ELF-1 (cell line): ENCODE data around the gene TCEA3.

Experiments
- DNase-seq: peaks from one replicate; pipeline ENCODE4 v3.0.0-alpha.2; 2016; ENCODE audit warnings: low read depth, low spot score

Gene TCEA3

GRCh38 chr1:23446661-23447310 lies 22.2 kb upstream of the TCEA3 start:
- DNase-seq = no peak

- DNase-seq = no peak
These were observed 20.2 kb upstream of the TCEA3 start for GRCh38 chr1:23444596-23445390.

DNA sequence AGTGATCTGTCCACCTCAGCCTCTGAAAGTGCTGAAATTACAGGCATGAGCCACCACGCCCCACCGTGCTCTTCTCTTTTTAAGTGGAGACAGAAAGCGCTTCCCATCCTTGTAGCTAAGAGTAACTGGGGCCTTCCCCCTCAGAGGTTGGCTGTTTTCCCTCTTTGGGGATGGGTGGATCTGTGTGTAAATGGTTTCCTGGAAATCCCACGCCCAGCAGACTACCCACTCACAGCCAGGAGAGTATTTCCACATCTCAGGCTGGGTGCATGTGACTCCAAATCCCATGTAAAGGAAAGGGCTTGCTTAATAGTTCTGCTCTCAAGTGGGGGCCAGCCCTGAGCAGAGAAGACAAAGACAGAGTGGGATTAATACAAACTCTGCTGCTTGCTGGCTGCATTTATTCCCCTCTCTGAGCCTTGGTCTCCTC lies 19.6 kb upstream of the TCEA3 start:
- DNase-seq = no peak

DNA sequence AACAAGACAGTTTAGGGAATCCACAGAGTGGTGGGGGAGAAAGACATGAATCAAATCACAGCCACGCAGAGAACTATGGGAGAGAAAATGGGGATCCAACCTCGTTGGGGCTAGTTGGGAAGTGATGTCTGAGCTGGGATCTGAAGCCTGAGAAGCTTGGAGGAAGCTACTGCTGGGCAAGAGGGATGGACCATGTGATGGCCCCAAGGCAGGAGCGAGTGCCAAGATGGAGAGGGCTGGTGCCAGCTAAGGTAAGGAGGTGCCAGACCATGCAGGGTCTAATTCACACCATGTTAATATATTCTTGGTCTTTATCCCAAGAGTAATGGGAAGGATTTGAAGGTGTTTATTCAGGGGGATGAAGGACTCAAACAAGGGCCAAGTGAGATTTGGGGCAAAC lies 18.2 kb upstream of the TCEA3 start:
- no peak for DNase-seq

- DNase-seq = no peak
These were observed 17.0 kb upstream of the TCEA3 start for GRCh38 chr1:23441446-23442148.

DNA sequence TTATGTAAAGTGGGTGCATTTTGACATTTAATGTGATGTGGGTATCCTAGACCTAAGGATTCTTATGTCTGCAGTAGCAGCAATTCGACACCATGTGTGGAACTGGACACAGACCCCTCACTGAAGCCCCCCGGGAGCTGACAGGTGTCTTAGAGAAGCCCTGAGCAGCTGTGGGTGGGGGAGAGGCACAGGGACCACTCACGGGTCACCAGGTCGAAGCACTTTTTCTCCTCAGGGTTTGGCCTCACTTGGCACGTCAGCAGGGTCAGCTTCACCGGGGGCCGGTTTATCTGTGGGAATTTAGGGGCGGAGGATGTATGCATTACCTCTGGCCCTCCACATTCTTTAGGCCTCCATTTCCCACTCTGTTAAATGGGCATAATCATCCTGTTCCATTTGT lies 14.0 kb upstream of the TCEA3 start:
- no peak for DNase-seq

- no peak for DNase-seq
These were observed 12.8 kb upstream of the TCEA3 start for GRCh38 chr1:23437355-23437664.

- DNase-seq = peak; percentile 81
These were observed 12.2 kb upstream of the TCEA3 start for GRCh38 chr1:23436520-23437354.

DNA sequence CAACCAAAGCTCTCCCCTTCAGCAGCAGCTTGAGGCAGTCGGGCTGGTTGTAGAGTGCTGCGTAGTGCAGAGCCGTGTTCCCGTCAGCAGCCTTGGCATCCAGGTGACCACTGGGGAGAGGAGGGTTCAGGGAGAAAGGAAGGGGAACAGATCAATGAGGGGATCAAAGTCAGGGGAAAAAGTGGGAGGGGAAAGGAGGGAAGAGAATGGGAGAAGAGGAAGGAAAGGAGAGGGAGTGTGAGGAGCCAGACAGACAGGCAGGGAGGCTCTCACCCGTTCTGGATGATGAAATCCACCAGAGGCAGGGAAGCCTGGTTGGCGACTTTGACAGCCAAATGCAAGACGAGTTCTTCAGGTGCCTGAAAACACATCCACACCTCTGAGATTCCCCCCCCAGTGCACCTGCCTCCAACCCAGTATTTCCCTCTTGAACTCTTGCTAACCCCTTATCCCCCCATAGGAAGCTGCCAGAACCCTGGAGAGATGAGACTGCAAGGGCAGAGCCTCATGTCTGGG lies 9.8 kb upstream of the TCEA3 start:
- DNase-seq = no peak

- DNase-seq = no peak
These were observed 8.6 kb upstream of the TCEA3 start for GRCh38 chr1:23433122-23433521.

DNA sequence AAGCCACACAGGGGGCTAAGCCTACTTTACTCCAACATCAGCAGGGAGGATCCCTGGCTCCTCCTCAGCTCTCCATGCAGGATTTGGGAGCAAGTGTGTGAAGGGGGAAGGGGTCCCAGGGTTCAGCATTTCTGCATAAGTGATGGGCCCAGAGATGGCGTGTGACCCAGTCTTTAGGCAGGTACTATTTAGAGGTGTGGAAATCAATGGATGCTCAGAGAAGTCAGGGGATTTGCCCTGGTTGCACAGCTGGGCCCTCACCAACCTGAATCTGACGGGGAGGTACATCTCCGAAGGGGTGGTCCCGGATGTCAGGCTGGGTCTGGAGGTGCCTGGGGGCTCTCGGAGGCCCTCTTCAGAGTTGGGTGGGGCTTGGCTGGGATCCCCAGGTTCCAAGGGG lies 6.9 kb upstream of the TCEA3 start:
- DNase-seq = no peak

GRCh38 chr1:23430803-23431202 lies 6.3 kb upstream of the TCEA3 start:
- no peak for DNase-seq

DNA sequence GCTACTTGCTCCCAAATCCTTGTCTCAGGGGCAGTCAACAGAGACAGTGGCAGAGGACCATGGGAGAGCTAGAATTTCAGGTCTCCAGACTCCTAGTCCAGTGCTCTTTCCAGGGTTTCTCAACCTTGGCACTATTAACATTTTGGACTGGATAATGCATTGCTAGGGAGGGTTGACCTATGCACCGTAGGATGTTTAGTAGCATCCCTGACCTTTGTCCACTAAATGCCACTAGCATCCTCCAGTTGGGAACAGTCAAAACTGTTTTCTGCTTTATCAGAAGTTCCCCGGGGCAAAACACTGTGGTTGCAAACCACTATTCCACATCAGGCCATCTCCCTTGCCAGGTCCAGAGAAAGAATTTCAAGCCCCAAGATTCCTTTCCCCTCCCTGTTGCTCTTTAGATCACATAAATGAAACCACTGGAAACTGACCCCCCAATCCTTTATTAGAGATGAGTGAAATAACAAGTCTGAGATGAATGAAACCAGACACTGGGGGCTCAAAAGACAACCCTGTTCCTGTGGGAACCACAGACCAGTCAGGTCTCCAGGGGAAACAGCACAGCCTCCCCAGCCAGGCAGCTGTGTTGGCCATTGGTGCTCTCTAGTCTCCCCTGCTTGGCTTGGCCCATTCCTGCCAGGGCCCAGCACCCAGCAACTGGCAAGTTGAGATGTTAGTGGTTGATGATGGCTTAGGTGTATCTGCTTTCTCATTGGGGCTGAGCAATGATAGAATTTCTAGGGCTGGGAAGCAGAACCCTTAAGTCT lies 3.8 kb upstream of the TCEA3 start:
- DNase-seq = no peak

DNA sequence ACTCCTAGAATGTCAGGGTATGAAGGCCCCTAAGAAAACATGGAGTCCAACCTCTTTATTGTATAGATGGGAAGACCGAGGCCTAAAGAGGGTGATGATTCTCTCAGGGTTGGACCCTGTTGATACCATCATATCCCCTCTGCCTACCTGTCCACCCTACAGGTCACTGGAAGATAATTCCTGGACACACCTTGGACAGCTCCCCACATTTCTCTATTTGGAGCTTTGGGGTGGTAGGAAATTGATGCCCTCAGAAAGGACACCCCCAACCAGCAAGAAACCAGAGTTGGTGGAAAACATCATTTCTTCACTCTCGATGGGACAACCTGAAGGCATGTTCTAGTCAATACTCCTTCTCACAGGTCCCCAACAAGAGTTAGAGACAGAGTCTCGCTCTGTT lies 3.0 kb upstream of the TCEA3 start:
- DNase-seq = no peak

GRCh38 chr1:23426828-23427227 lies 2.3 kb upstream of the TCEA3 start:
- DNase-seq = no peak

- no peak for DNase-seq
These were observed 596 bp upstream of the TCEA3 start for GRCh38 chr1:23425193-23425494.

DNA sequence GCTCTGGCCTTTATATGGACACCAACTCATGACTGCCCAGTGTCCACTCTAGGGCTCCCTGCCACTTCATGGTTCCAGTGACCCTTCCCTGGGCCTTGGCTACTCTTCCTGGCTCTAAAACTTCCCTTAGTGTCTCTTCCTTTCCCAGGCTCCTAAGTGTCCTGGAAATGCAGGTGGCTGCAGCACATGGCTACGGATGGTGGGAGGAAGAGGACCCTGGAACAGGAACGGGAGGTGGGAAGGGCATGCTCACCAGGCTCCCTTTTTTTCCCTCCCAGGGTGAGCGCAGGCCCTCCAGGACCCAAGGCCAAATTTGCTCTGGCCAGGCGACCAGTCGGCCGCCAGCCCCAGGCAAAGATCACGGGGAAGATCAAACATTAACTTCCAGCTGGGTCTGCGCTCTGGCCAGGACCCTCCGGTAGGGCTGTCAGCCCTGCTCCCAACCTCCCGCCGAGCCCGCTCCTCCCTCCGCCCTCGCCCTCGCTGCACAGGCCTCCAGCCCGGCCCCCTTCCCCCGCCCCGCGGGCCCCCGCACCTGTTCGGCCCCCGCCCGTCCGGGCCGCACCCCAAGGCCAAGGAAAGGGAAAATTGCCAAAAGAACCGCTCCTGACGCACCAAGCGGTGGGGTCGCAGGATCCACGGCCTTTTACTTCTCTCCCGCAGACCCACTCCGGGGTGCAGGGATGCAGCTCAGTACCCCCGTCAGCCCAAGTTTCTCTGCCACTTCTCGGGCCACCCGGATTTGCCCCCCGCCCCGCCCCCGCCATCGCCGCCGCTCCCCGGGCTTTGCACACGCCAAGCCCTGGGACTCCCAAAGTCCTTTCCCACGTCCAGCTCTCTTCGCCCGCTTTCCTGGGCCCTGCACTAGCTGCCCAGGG lies 894 bp downstream of the TCEA3 start:
- DNase-seq = peak; percentile 81

DNA sequence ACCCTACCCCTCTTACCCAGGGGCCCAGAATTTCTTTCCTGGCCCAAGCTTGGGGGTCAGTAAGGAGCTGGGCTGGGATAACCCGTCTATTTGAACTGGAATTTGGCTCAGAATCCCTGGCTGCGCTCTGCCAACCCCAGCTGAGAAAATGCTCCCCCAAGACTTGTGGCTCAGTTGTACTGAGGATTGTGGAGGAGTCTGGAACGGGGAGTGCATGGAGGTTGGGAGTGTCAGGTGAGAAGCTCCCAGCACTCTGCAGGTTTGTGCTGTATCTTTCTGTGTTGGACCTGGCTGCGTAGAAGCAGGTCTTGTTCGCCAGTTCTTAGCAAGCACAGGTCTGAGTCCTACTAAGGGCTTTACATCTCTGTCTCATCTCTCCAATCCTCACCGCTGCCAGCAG lies 1.6 kb downstream of the TCEA3 start:
- DNase-seq = peak; percentile 29

DNA sequence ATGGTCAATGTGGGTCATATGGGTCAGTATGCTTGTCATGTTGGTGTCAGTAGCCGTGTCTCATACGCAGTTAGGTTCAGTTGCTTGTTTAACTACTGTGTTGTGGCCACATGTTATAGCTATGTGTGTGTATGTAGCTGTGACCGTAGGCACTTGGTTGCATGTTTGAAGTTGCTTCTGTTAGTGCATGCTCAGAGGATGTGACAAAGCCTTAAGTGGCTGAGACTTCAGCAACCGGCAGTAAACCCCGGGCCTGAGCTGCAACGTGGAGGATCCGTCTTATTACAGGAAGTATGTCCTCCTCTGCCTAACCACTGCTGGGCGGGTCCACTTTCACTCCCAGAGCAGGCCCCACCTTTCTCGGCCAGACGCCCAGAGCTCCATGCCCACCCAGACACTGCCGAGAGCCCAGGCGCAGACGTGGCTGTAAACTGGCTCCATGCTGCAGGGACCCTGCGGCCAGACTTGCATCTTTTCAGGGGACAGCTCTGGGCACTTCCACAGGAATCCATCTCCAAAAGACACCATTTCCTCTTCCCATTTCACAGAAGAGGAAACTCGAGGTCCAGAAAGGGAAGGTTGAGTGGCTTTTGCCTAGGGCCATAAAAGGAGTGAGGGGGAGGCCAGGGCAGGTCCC lies 2.2 kb downstream of the TCEA3 start:
- peak; percentile 52 for DNase-seq

DNA sequence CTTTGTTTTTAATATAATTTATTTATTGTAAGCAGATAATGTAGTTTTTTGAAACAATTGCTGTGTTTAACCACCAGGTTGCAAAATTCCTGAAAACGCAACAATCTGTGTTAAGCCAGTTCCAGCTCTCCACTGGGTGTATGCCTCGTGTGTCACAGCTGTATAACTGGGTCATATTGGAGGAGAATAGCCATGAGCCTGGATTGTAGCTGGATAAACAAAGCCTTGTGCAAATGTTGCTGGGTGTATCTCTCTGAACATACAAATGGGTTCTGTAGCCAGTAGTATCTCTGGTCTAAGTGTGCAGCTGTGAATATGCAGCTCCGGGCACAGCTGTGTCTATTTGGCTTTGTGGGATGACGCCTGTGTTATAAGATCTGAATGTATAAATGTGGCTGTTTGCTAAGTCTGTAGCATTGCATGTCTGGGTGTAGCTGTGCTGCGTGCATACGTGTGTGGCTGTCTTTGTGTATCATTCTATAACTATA lies 2.8 kb downstream of the TCEA3 start:
- DNase-seq = no peak
